SJCRH30 (cell line): ENCODE measurements around the gene ATG14. TPM values are rescaled to one million over a fixed set of nuclear protein-coding genes. Genes with fewer than 3 reads are reported as not detected.

Source experiments
- DNase-seq, 2 experiments: peaks; one replicate each; pipeline ENCODE4 v3.0.0-alpha.2; 2015 to 2020
- H3K27ac ChIP-seq: fragments of 250-450 bp; sonication (Bioruptor Pico); 2 replicates; pipeline ENCODE4 v1.5.1; 2020; ENCODE audit warnings: mild to moderate bottlenecking, moderate library complexity
- H3K27me3 ChIP-seq: fragments of 250-450 bp; sonication (Bioruptor Pico); 2 replicates; pipeline ENCODE4 v1.5.1; 2020; ENCODE audit warnings: mild to moderate bottlenecking, moderate library complexity
- H3K36me3 ChIP-seq: fragments of 250-450 bp; sonication (Bioruptor Pico); 2 replicates; pipeline ENCODE4 v1.5.1; 2020; ENCODE audit warnings: mild to moderate bottlenecking, moderate library complexity
- H3K4me1 ChIP-seq: fragments of 250-450 bp; sonication (Bioruptor Pico); 2 replicates; pipeline ENCODE4 v1.5.1; 2020; ENCODE audit warnings: mild to moderate bottlenecking, moderate library complexity
- H3K4me3 ChIP-seq: fragments of 250-450 bp; sonication (Bioruptor Pico); 2 replicates; pipeline ENCODE4 v1.5.1; 2020; ENCODE audit warnings: mild to moderate bottlenecking, moderate library complexity
- H3K9me3 ChIP-seq: fragments of 250-450 bp; sonication (Bioruptor Pico); replicated peaks from 2 replicates; pipeline ENCODE4 v1.5.1; 2020; ENCODE audit warnings: mild to moderate bottlenecking, moderate library complexity
- total RNA-seq: library from RNA; depleted of rRNA; stranded (reverse); fragments of >200 nt; shearing (Covaris generic); gene quantifications from 2 replicates; pipeline ENCODE4 v1.2.3, GENCODE V29; 2014

Gene ATG14
- total RNA-seq, 1 experiment from 2014 or later: 8.3 TPM

GRCh38 chr14:55418411-55418810, 6.8 kb upstream of the ATG14 start:
- no peaks in the 10 kb centered on the region for H3K4me1 ChIP-seq
- no peaks in the 10 kb centered on the region for H3K36me3 ChIP-seq
- H3K9me3 ChIP-seq: no peaks in the 10 kb centered on the region
- DNase-seq: no peak
- no peak overlapping the region for H3K4me3 ChIP-seq
- no peaks in the 10 kb centered on the region for H3K27me3 ChIP-seq
- no peak overlapping the region for H3K27ac ChIP-seq

GRCh38 chr14:55417955-55418354, 6.3 kb upstream of the ATG14 start:
- no peak overlapping the region for H3K27ac ChIP-seq
- no peaks in the 10 kb centered on the region for H3K4me1 ChIP-seq
- no peak overlapping the region for H3K4me3 ChIP-seq
- no peak for DNase-seq
- no peaks in the 10 kb centered on the region for H3K36me3 ChIP-seq
- H3K27me3 ChIP-seq: no peaks in the 10 kb centered on the region
- H3K9me3 ChIP-seq: no peaks in the 10 kb centered on the region

- peaks cover 6% of the 10 kb centered on the region for H3K4me1 ChIP-seq
- no peak overlapping the region for H3K27ac ChIP-seq
- H3K27me3 ChIP-seq: no peaks in the 10 kb centered on the region
- no peak overlapping the region for H3K4me3 ChIP-seq
- peak; percentile 42 to 77 for DNase-seq
- H3K36me3 ChIP-seq: no peaks in the 10 kb centered on the region
- no peaks in the 10 kb centered on the region for H3K9me3 ChIP-seq
Measured at GRCh38 chr14:55416866-55417265, 5.2 kb upstream of the ATG14 start.

GRCh38 chr14:55414551-55414950, 2.9 kb upstream of the ATG14 start:
- H3K4me3 ChIP-seq: no peak overlapping the region
- no peaks in the 10 kb centered on the region for H3K36me3 ChIP-seq
- no peaks in the 10 kb centered on the region for H3K27me3 ChIP-seq
- H3K27ac ChIP-seq: no peak overlapping the region
- no peaks in the 10 kb centered on the region for H3K9me3 ChIP-seq
- no peak for DNase-seq
- peaks cover 6% of the 10 kb centered on the region for H3K4me1 ChIP-seq

GRCh38 chr14:55412676-55413075, 1.0 kb upstream of the ATG14 start:
- Histone ChIP-seq H3K9me3 (no peaks in the 10 kb centered on the region), H3K4me3 (peak overlapping the region; percentile 98; the same call in 1 of the 2 replicates), H3K27ac (no peak overlapping the region), H3K27me3 (no peaks in the 10 kb centered on the region), H3K36me3 (no peaks in the 10 kb centered on the region), H3K4me1 (peaks cover 6% of the 10 kb centered on the region)
- no peak for DNase-seq

- DNase-seq: no peak
- peak overlapping the region; percentile 98 for H3K4me3 ChIP-seq
- peaks cover 6% of the 10 kb centered on the region for H3K4me1 ChIP-seq
- no peaks in the 10 kb centered on the region for H3K27me3 ChIP-seq
- no peaks in the 10 kb centered on the region for H3K9me3 ChIP-seq
- no peaks in the 10 kb centered on the region for H3K36me3 ChIP-seq
- peak overlapping the region; percentile 63 for H3K27ac ChIP-seq
Measured at GRCh38 chr14:55410876-55411275, 754 bp downstream of the ATG14 start.

- H3K36me3 ChIP-seq: no peaks in the 10 kb centered on the region
- H3K4me1 ChIP-seq: peaks cover 5% of the 10 kb centered on the region; the same call in 1 of the 2 replicates
- H3K27ac ChIP-seq: no peak overlapping the region
- no peaks in the 10 kb centered on the region for H3K27me3 ChIP-seq
- no peaks in the 10 kb centered on the region for H3K9me3 ChIP-seq
- no peak for DNase-seq
- H3K4me3 ChIP-seq: no peak overlapping the region
Measured at GRCh38 chr14:55404173-55404854, 7.3 kb downstream of the ATG14 start.

- no peaks in the 10 kb centered on the region for H3K36me3 ChIP-seq
- no peaks in the 10 kb centered on the region for H3K9me3 ChIP-seq
- no peaks in the 10 kb centered on the region for H3K27me3 ChIP-seq
- no peak for DNase-seq
- H3K27ac ChIP-seq: no peak overlapping the region
- no peak overlapping the region for H3K4me3 ChIP-seq
- H3K4me1 ChIP-seq: peaks cover 5% of the 10 kb centered on the region; the same call in 1 of the 2 replicates
Measured at GRCh38 chr14:55401751-55402150, 9.9 kb downstream of the ATG14 start.

- no peak overlapping the region for H3K27ac ChIP-seq
- DNase-seq: no peak
Measured at GRCh38 chr14:55399852-55400251, 11.8 kb downstream of the ATG14 start.

GRCh38 chr14:55399183-55399582, 12.4 kb downstream of the ATG14 start:
- DNase-seq: no peak
- H3K4me3 ChIP-seq: no peak overlapping the region
- H3K9me3 ChIP-seq: no peaks in the 10 kb centered on the region
- no peak overlapping the region for H3K27ac ChIP-seq
- peaks cover 1% of the 10 kb centered on the region; the same call in 1 of the 2 replicates for H3K4me1 ChIP-seq
- no peaks in the 10 kb centered on the region for H3K36me3 ChIP-seq
- H3K27me3 ChIP-seq: no peaks in the 10 kb centered on the region

More at GRCh38 chr14:55399852-55400251, 11.8 kb downstream of the ATG14 start:
- H3K4me1 ChIP-seq: peaks cover 5% of the 10 kb centered on the region; the same call in 1 of the 2 replicates
- H3K4me3 ChIP-seq: no peak overlapping the region
- H3K9me3 ChIP-seq: no peaks in the 10 kb centered on the region
- no peaks in the 10 kb centered on the region for H3K27me3 ChIP-seq
- no peaks in the 10 kb centered on the region for H3K36me3 ChIP-seq

GRCh38 chr14:55398679-55399078, 13.0 kb downstream of the ATG14 start:
- DNase-seq: peak; percentile 17 to 39
- Histone ChIP-seq H3K9me3 (no peaks in the 10 kb centered on the region), H3K36me3 (no peaks in the 10 kb centered on the region), H3K27ac (no peak overlapping the region), H3K27me3 (no peaks in the 10 kb centered on the region), H3K4me1 (no peaks in the 10 kb centered on the region), H3K4me3 (no peak overlapping the region)

- no peaks in the 10 kb centered on the region for H3K9me3 ChIP-seq
- H3K4me1 ChIP-seq: no peaks in the 10 kb centered on the region
- no peak overlapping the region for H3K27ac ChIP-seq
- H3K36me3 ChIP-seq: peaks cover 3% of the 10 kb centered on the region; the same call in 1 of the 2 replicates
- H3K27me3 ChIP-seq: no peaks in the 10 kb centered on the region
- H3K4me3 ChIP-seq: no peak overlapping the region
- no peak for DNase-seq
Measured at GRCh38 chr14:55389330-55389729, 22.3 kb downstream of the ATG14 start.

- H3K4me1 ChIP-seq: peaks cover 2% of the 10 kb centered on the region; the same call in 1 of the 2 replicates
- no peak for DNase-seq
- H3K4me3 ChIP-seq: no peak overlapping the region
- H3K9me3 ChIP-seq: no peaks in the 10 kb centered on the region
- H3K27me3 ChIP-seq: no peaks in the 10 kb centered on the region
- no peak overlapping the region for H3K27ac ChIP-seq
- H3K36me3 ChIP-seq: peaks cover 3% of the 10 kb centered on the region; the same call in 1 of the 2 replicates
Measured at GRCh38 chr14:55388160-55388559, 23.5 kb downstream of the ATG14 start.

GRCh38 chr14:55387121-55387520, 24.5 kb downstream of the ATG14 start:
- Histone ChIP-seq H3K27ac (no peak overlapping the region), H3K4me3 (no peak overlapping the region), H3K4me1 (peaks cover 9% of the 10 kb centered on the region; the same call in 1 of the 2 replicates), H3K36me3 (peaks cover 5% of the 10 kb centered on the region; the same call in 1 of the 2 replicates), H3K27me3 (no peaks in the 10 kb centered on the region), H3K9me3 (0 out of 2 replicates have a peak, but pooled peaks cover 3% of the 10 kb centered on the region)
- DNase-seq: no peak

GRCh38 chr14:55386037-55386808, 25.4 kb downstream of the ATG14 start:
- peak in 1 of 2 experiments; percentile 20 for DNase-seq

More at GRCh38 chr14:55386037-55386808, 25.4 kb downstream of the ATG14 start:
- Histone ChIP-seq H3K4me3 (no peak overlapping the region), H3K27me3 (no peaks in the 10 kb centered on the region), H3K4me1 (peaks cover 9% of the 10 kb centered on the region; the same call in 1 of the 2 replicates), H3K36me3 (peaks cover 5% of the 10 kb centered on the region; the same call in 1 of the 2 replicates), H3K9me3 (0 out of 2 replicates have a peak, but pooled peaks cover 3% of the 10 kb centered on the region), H3K27ac (no peak overlapping the region)
